Measurements from ENCODE around the gene TRIM72. TPM values are rescaled to one million over a fixed set of nuclear protein-coding genes. Genes with fewer than 3 reads are reported as not detected.
"Not testable (repeated sequence)": the region's sequence is repeated elsewhere in the genome, so short reads cannot be mapped to it uniquely, and the experiment has no call there.

Gene TRIM72
- total RNA-seq, 1 experiment from 2014 or later: 1.8 TPM

DNA sequence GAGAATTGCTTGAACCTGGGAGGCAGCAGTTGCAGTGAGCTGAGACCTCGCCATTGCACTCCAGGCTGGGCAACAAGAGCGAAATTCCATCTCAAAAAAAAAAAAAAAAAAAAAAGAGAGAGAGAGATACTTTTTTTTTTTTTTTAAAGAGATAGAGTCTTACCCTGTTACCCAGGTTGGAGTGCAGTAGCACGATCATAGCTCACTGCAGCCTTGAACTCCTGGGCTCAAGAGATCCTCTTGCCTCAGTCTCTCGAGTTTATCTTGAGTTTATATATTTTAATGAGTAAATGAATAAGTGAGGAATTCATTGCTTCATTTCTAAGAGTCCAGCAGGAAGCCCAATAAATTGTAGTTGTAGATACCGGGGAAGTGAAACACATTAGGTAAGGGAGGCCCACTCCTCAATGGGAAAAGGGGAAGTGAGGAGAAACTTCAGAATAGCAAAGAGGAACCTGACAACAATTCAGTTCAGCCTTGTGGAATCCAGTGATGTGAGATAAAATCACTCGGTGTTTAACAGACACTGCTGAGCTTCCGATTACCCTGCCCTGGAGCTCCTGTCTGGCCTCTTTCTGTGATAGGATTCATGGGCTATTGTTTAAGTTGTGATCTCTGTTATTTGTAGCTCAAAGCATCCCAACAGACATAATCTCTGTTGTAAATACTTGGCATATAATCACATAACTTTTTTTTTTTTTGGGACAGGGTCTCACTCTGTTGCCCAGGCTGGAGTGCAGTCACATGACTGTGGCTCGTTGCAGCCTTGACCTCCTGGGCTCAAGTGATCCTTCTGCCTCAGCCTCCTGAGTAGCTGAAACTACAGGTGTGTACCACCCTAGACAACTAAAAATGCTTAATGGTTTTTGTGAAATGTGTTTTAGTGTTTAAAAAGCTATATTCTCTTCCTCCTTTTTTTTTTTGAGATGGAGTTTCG lies 30.1 kb downstream of the TRIM72 start:
- Mint-ChIP-seq H3K4me1 (peaks cover 52% of the 10 kb centered on the region), H3K27ac (peak overlapping the region; percentile 84), H3K36me3 (no peaks in the 10 kb centered on the region), H3K9me3 (no peaks in the 10 kb centered on the region), H3K27me3 (ENCODE audit: low read depth) (no peaks in the 10 kb centered on the region; the same call in 1 of the 2 replicates), H3K4me3 (no peak overlapping the region)
- TF ChIP-seq JUN (CRISPR knock-in tag; IDR thresholded peaks at IDR 0.05) (no peak), ZBTB21 (CRISPR knock-in tag; IDR thresholded peaks at IDR 0.05; ENCODE audit: borderline replicate concordance) (no peak), ZNF121 (CRISPR knock-in tag; IDR thresholded peaks at IDR 0.05) (peak; percentile 92), EMX1 (CRISPR knock-in tag; IDR thresholded peaks at IDR 0.05) (no peak)
- TF ChIP-seq, protein P1, sequence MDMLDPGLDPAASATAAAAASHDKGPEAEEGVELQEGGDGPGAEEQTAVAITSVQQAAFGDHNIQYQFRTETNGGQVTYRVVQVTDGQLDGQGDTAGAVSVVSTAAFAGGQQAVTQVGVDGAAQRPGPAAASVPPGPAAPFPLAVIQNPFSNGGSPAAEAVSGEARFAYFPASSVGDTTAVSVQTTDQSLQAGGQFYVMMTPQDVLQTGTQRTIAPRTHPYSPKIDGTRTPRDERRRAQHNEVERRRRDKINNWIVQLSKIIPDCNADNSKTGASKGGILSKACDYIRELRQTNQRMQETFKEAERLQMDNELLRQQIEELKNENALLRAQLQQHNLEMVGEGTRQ (CRISPR knock-in tag; IDR thresholded peaks at IDR 0.05): peak; percentile 50
- POLR2A ChIA-PET: interaction anchor here (1.1 kb wide), 1 partner anchor 42 kb away, joined by 3 read pairs; the partner anchor contains the start of gene PYCARD
- DNase-seq (ENCODE audit: low spot score): no peak
- ATAC-seq: no peak
- CTCF ChIA-PET: interaction anchor here (0.6 to 1.6 kb wide), 3 partner anchors 138 to 148 kb away, joined by 4 read pairs; no protein-coding TSS in a partner anchor

DNA sequence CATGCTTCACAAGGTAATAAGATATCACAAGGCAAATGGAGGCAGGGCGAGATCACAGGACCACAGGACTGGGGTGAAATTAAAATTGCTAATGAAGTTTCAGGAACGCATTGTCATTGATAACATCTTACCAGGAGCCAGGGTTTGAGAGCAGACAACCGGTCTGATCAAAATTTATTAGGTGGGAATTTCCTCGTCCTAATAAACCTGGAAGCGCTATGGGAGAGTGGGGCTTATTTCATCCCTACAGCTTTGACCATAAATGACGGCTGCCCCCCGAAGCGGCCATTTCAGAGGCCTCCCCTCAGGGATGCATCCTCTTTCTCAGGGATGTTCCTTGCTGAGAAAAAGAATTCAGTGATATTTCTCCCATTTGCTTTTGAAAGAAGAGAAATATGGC lies 31.7 kb downstream of the TRIM72 start:
- H3K27me3 Mint-ChIP-seq (ENCODE audit: low read depth); ATAC-seq; H3K9me3 Mint-ChIP-seq; POLR2A ChIA-PET; H3K36me3 Mint-ChIP-seq: not testable (repeated sequence)
- Mint-ChIP-seq H3K27ac (peak overlapping the region; percentile 94), H3K4me1 (peaks cover 55% of the 10 kb centered on the region), H3K4me3 (peak overlapping the region; percentile 42)
- TF ChIP-seq, protein P2, sequence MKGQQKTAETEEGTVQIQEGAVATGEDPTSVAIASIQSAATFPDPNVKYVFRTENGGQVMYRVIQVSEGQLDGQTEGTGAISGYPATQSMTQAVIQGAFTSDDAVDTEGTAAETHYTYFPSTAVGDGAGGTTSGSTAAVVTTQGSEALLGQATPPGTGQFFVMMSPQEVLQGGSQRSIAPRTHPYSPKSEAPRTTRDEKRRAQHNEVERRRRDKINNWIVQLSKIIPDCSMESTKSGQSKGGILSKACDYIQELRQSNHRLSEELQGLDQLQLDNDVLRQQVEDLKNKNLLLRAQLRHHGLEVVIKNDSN (CRISPR knock-in tag; IDR thresholded peaks at IDR 0.05): 0 out of 2 replicates have a peak, but pooled peaks have one; percentile 16
- peak; percentile 24 for DNase-seq (ENCODE audit: low spot score)
- CTCF ChIA-PET: interaction anchor here (0.7 to 0.8 kb wide), 2 partner anchors 29 to 103 kb away, joined by 3 read pairs; partner anchors contain the start of gene PYDC1

DNA sequence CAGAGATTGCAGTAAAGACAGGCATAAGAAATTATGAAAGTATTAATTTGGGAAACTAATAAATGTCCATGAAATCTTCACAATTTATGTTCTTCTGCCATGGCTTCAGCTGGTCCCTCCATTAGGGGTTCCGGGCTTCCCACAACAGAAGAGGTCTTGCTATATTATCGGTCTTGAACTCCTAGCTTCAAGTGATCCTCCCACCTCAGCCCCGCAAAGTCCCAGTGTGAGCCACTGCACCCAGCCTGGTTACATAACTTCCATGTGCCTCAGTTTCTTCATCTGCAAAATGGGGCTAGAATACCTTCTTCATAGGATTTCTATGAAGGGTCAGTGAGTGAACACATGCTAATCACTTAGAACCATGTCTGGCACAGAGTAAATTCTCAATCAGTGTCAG lies 32.4 kb downstream of the TRIM72 start:
- Mint-ChIP-seq H3K27ac (peak overlapping the region; percentile 94), H3K4me3 (no peak overlapping the region)

More for the DNA sequence above, 32.4 kb downstream of the TRIM72 start:
- H3K36me3 Mint-ChIP-seq: no peaks in the 10 kb centered on the region
- ATAC-seq (no peak), DNase-seq (ENCODE audit: low spot score) (no peak)
- H3K27me3 Mint-ChIP-seq (ENCODE audit: low read depth): no peaks in the 10 kb centered on the region; the same call in 1 of the 2 replicates
- ChIA-PET POLR2A (no interaction called here), CTCF (interaction anchor here (0.8 kb wide), 1 partner anchor 103 kb away, joined by 3 read pairs; no protein-coding TSS in a partner anchor)
- TF ChIP-seq GTF2I (CRISPR knock-in tag; conservative IDR thresholded peaks at IDR 0.05) (no peak), ZBTB21 (CRISPR knock-in tag; IDR thresholded peaks at IDR 0.05; ENCODE audit: borderline replicate concordance) (no peak), GRHL2 (CRISPR knock-in tag; IDR thresholded peaks at IDR 0.05; ENCODE audit: insufficient replicate concordance, severe bottlenecking) (no peak), ZNF121 (CRISPR knock-in tag; IDR thresholded peaks at IDR 0.05) (no peak), NFE2L1 (CRISPR knock-in tag; IDR thresholded peaks at IDR 0.05) (no peak), HMGA2 (CRISPR knock-in tag; IDR thresholded peaks at IDR 0.05) (no peak), NR2C2 (CRISPR knock-in tag; IDR thresholded peaks at IDR 0.05) (no peak), CREM (CRISPR knock-in tag; IDR thresholded peaks at IDR 0.05) (no peak)
- TF ChIP-seq, protein P3, sequence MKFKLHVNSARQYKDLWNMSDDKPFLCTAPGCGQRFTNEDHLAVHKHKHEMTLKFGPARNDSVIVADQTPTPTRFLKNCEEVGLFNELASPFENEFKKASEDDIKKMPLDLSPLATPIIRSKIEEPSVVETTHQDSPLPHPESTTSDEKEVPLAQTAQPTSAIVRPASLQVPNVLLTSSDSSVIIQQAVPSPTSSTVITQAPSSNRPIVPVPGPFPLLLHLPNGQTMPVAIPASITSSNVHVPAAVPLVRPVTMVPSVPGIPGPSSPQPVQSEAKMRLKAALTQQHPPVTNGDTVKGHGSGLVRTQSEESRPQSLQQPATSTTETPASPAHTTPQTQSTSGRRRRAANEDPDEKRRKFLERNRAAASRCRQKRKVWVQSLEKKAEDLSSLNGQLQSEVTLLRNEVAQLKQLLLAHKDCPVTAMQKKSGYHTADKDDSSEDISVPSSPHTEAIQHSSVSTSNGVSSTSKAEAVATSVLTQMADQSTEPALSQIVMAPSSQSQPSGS (CRISPR knock-in tag; IDR thresholded peaks at IDR 0.05; ENCODE audit: borderline replicate concordance, low read depth): no peak
- TF ChIP-seq, protein P4, sequence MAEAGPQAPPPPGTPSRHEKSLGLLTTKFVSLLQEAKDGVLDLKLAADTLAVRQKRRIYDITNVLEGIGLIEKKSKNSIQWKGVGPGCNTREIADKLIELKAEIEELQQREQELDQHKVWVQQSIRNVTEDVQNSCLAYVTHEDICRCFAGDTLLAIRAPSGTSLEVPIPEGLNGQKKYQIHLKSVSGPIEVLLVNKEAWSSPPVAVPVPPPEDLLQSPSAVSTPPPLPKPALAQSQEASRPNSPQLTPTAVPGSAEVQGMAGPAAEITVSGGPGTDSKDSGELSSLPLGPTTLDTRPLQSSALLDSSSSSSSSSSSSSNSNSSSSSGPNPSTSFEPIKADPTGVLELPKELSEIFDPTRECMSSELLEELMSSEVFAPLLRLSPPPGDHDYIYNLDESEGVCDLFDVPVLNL (CRISPR knock-in tag; IDR thresholded peaks at IDR 0.05; ENCODE audit: borderline replicate concordance, low read depth): no peak
- TF ChIP-seq, protein P5, sequence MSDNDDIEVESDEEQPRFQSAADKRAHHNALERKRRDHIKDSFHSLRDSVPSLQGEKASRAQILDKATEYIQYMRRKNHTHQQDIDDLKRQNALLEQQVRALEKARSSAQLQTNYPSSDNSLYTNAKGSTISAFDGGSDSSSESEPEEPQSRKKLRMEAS (CRISPR knock-in tag; IDR thresholded peaks at IDR 0.05): no peak
- TF ChIP-seq, protein P6, sequence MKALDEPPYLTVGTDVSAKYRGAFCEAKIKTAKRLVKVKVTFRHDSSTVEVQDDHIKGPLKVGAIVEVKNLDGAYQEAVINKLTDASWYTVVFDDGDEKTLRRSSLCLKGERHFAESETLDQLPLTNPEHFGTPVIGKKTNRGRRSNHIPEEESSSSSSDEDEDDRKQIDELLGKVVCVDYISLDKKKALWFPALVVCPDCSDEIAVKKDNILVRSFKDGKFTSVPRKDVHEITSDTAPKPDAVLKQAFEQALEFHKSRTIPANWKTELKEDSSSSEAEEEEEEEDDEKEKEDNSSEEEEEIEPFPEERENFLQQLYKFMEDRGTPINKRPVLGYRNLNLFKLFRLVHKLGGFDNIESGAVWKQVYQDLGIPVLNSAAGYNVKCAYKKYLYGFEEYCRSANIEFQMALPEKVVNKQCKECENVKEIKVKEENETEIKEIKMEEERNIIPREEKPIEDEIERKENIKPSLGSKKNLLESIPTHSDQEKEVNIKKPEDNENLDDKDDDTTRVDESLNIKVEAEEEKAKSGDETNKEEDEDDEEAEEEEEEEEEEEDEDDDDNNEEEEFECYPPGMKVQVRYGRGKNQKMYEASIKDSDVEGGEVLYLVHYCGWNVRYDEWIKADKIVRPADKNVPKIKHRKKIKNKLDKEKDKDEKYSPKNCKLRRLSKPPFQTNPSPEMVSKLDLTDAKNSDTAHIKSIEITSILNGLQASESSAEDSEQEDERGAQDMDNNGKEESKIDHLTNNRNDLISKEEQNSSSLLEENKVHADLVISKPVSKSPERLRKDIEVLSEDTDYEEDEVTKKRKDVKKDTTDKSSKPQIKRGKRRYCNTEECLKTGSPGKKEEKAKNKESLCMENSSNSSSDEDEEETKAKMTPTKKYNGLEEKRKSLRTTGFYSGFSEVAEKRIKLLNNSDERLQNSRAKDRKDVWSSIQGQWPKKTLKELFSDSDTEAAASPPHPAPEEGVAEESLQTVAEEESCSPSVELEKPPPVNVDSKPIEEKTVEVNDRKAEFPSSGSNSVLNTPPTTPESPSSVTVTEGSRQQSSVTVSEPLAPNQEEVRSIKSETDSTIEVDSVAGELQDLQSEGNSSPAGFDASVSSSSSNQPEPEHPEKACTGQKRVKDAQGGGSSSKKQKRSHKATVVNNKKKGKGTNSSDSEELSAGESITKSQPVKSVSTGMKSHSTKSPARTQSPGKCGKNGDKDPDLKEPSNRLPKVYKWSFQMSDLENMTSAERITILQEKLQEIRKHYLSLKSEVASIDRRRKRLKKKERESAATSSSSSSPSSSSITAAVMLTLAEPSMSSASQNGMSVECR (CRISPR knock-in tag; IDR thresholded peaks at IDR 0.05; ENCODE audit: borderline replicate concordance): no peak
- no peaks in the 10 kb centered on the region for H3K9me3 Mint-ChIP-seq
- peaks cover 53% of the 10 kb centered on the region for H3K4me1 Mint-ChIP-seq
